K562 (cell line): Measurements from ENCODE around the gene DCTN2. TPM values are rescaled to one million over a fixed set of nuclear protein-coding genes. Genes with fewer than 3 reads are reported as not detected.

Source experiments
- CBX2 ChIP-seq: fragments of 200-600 bp; sonication (generic); IDR thresholded peaks from one replicate; pipeline ENCODE4 v1.6.1; 2012; ENCODE audit warnings: mild to moderate bottlenecking, low read length, inconsistent platforms; ENCODE audit not compliant: insufficient read depth, poor library complexity, severe bottlenecking
- DMBX1 ChIP-seq: fragments of 250-450 bp; sonication (Bioruptor Pico); IDR thresholded peaks from 2 replicates; pipeline ENCODE4 v1.8.0; 2022; ENCODE audit warnings: inconsistent platforms, mild to moderate bottlenecking, moderate library complexity, borderline replicate concordance
- FOXK2 ChIP-seq, 2 experiments: fragments of 450-650 bp; IDR thresholded peaks in 1 of 2; conservative IDR thresholded peaks in 1 of 2; 2 replicates each; pipeline ENCODE4 v1.6.1; 2016; ENCODE audit warnings: low read depth in 2 of 2, mild to moderate bottlenecking in 1 of 2
- FOXP1 ChIP-seq: sonication (generic); formaldehyde crosslinking; IDR thresholded peaks from 2 replicates; pipeline ENCODE4 v1.8.0; 2022; ENCODE audit warnings: mild to moderate bottlenecking, missing genetic modification reagents
- HNRNPK ChIP-seq: fragments of 200-400 bp; formaldehyde crosslinking; IDR thresholded peaks from one replicate; pipeline ENCODE4 v1.6.1; 2018; ENCODE audit warnings: mild to moderate bottlenecking, low read depth, low read length; ENCODE audit not compliant: poor library complexity, severe bottlenecking
- KAT7 ChIP-seq: sonication (generic); formaldehyde crosslinking; IDR thresholded peaks from 2 replicates; pipeline ENCODE4 v1.8.0; 2022; ENCODE audit warnings: missing genetic modification reagents, mild to moderate bottlenecking, borderline replicate concordance
- KDM2B ChIP-seq: fragments of 250-450 bp; sonication (Bioruptor Pico); IDR thresholded peaks from 2 replicates; pipeline ENCODE4 v1.8.0; 2021; ENCODE audit warnings: mild to moderate bottlenecking, moderate library complexity
- MTA3 ChIP-seq: fragments of 450-650 bp; formaldehyde crosslinking; IDR thresholded peaks from 2 replicates; pipeline ENCODE4 v1.6.1; 2017; ENCODE audit warnings: mild to moderate bottlenecking, borderline replicate concordance
- MYNN ChIP-seq, 2 experiments: sonication (generic); formaldehyde crosslinking in 1 of 2; IDR thresholded peaks; 2 replicates each; pipeline versions ENCODE4 v1.5.0 to v1.6.1; 2016 to 2020; ENCODE audit warnings: antibody characterized with exemption in 1 of 2, missing genetic modification reagents in 1 of 2
- NR2C2 ChIP-seq, 2 experiments: fragments of 200-800 bp in 1 of 2; sonication (Bioruptor generic) in 1 of 2; sonication (generic) in 1 of 2; formaldehyde crosslinking in 1 of 2; IDR thresholded peaks; 2 replicates each; pipeline versions ENCODE4 v1.6.1 to v1.8.0; 2016 to 2022; ENCODE audit warnings: mild to moderate bottlenecking in 1 of 2, missing compliant biosample characterization in 1 of 2, missing genetic modification characterization in 1 of 2, missing genetic modification reagents in 1 of 2
- PHF8 ChIP-seq: fragments of 200-600 bp; sonication (generic); IDR thresholded peaks from 2 replicates; pipeline ENCODE4 v1.6.1; 2012; ENCODE audit warnings: mixed run types, mild to moderate bottlenecking, inconsistent platforms, low read length, moderate library complexity, borderline replicate concordance
- POLR2B ChIP-seq: fragments of 450-650 bp; IDR thresholded peaks from 2 replicates; pipeline ENCODE4 v1.6.1; 2018; ENCODE audit warnings: low read depth; ENCODE audit not compliant: partially characterized antibody
- POLR2G ChIP-seq: fragments of 200-400 bp; formaldehyde crosslinking; IDR thresholded peaks from 2 replicates; pipeline ENCODE4 v1.6.1; 2017; ENCODE audit warnings: low read depth, mild to moderate bottlenecking, antibody characterized with exemption, low read length, moderate library complexity
- RB1 ChIP-seq: fragments of 450-650 bp; IDR thresholded peaks from 2 replicates; pipeline ENCODE4 v1.6.1; 2017; ENCODE audit warnings: low read depth, mild to moderate bottlenecking
- RBBP5 ChIP-seq: fragments of 200-600 bp; sonication (generic); IDR thresholded peaks from 2 replicates; pipeline ENCODE4 v1.6.1; 2012; ENCODE audit warnings: borderline replicate concordance, mild to moderate bottlenecking, low read length, control low read depth, inconsistent platforms; ENCODE audit not compliant: insufficient read depth, poor library complexity, severe bottlenecking
- RCOR1 ChIP-seq, 2 experiments: IDR thresholded peaks; 2 replicates each; pipeline ENCODE4 v1.6.1; 2012; ENCODE audit warnings: low read depth in 2 of 2, low read length in 2 of 2, borderline replicate concordance in 1 of 2, improper control_type of control experiment in 1 of 2
- SIRT6 ChIP-seq: IDR thresholded peaks from one replicate; pipeline ENCODE4 v1.6.1; 2012; ENCODE audit warnings: low read depth, mild to moderate bottlenecking, control low read depth, inconsistent platforms, low read length, moderate library complexity
- SIX5 ChIP-seq, 2 experiments: IDR thresholded peaks; 2 replicates each; pipeline ENCODE4 v1.6.1; 2011; ENCODE audit warnings: low read length in 2 of 2, borderline replicate concordance in 1 of 2, low read depth in 1 of 2, mild to moderate bottlenecking in 1 of 2, moderate library complexity in 1 of 2; ENCODE audit not compliant: insufficient read depth in 1 of 2
- SMARCA4 ChIP-seq: fragments of 450-650 bp; IDR thresholded peaks from 2 replicates; pipeline ENCODE4 v1.6.1; 2016
- SRSF3 ChIP-seq: fragments of 200-400 bp; formaldehyde crosslinking; IDR thresholded peaks from 2 replicates; pipeline ENCODE4 v1.6.1; 2016; ENCODE audit warnings: mild to moderate bottlenecking, low read length, moderate library complexity; ENCODE audit not compliant: insufficient read depth
- ZBTB1 ChIP-seq: sonication (generic); formaldehyde crosslinking; IDR thresholded peaks from 2 replicates; pipeline ENCODE4 v1.8.1; 2023; ENCODE audit warnings: missing genetic modification reagents, low read depth, mild to moderate bottlenecking, borderline replicate concordance
- ZNF263 ChIP-seq: sonication (generic); formaldehyde crosslinking; IDR thresholded peaks from 2 replicates; pipeline ENCODE4 v1.8.0; 2022; ENCODE audit warnings: mild to moderate bottlenecking, missing genetic modification reagents, borderline replicate concordance
- ZNF518B ChIP-seq: fragments of 250-450 bp; sonication (Bioruptor Pico); IDR thresholded peaks from 2 replicates; pipeline ENCODE4 v1.5.0; 2021; ENCODE audit warnings: mild to moderate bottlenecking, moderate library complexity
- ZSCAN29 ChIP-seq: fragments of 450-650 bp; IDR thresholded peaks from 2 replicates; pipeline ENCODE4 v1.6.1; 2017
- polyA plus RNA-seq, 8 experiments: library from polyadenylated mRNA; depleted of rRNA in 4 of 8; stranded (reverse) in 5 of 8; unstranded in 3 of 8; fragments of >200 nt; fragmentation: Nextera tagmentation in 2 of 8; fragmentation: Illumina TruSeq in 1 of 8; extraction: Ambion mirVana in 2 of 8; extraction: Trizol in 1 of 8; gene quantifications; 2 replicates each; pipeline versions ENCODE4 v1.2.1 to v1.2.3, GENCODE V29; 2011 to 2014; ENCODE audit warnings: inconsistent platforms in 1 of 8, missing spikeins in 1 of 8
- total RNA-seq, 7 experiments: library from RNA; depleted of rRNA in 6 of 7; stranded (reverse); fragments of >200 nt in 6 of 7; fragmentation: Illumina TruSeq in 2 of 7; extraction: Trizol in 2 of 7; gene quantifications; 2 replicates each; pipeline versions ENCODE4 v1.2.1 to v1.2.3, GENCODE V29; 2011 to 2021; ENCODE audit warnings: low replicate concordance in 1 of 7

The DCTN2 gene
- total and polyA plus RNA-seq, 9 of the 15 experiments (the other 6 are each of a cell fraction or from before 2014, with no cell fraction given) = 43.6 to 270 (median 125) TPM

GRCh38 chr12:57549909-57550640, 3.1 kb upstream of the DCTN2 start, which contains the start of gene KIF5A (continued):
- TF ChIP-seq FOXP1 (CRISPR knock-in tag) = peak; percentile 54; the same call in 1 of the 2 replicates
- no peak for TF ChIP-seq DMBX1 (CRISPR knock-in tag)
- no peak for TF ChIP-seq CBX2
- TF ChIP-seq PHF8 = peak; percentile 44; the same call in 1 of the 2 replicates
- TF ChIP-seq ZSCAN29 = no peak
- TF ChIP-seq SRSF3 = no peak
- no peak for TF ChIP-seq ZNF518B
- TF ChIP-seq FOXK2 (conservative IDR thresholded peaks at IDR 0.05 in 1 of 2, IDR thresholded peaks at IDR 0.05 in 1 of 2; ENCODE audit: low read depth in 2 of 2) = no peak
- TF ChIP-seq RB1 = peak; percentile 55; the same call in 1 of the 2 replicates
- no peak for TF ChIP-seq MYNN (IDR thresholded peaks at IDR 0.05)
- no peak for TF ChIP-seq MYNN (CRISPR knock-in tag; IDR thresholded peaks at IDR 0.05)
- TF ChIP-seq HNRNPK = no peak
- peak; percentile 42 for TF ChIP-seq RBBP5
- 0 out of 2 replicates have a peak, but pooled peaks have one; percentile 68 for TF ChIP-seq KDM2B (CRISPR knock-in tag)
- TF ChIP-seq SIX5 (IDR thresholded peaks at IDR 0.05; ENCODE audit: borderline replicate concordance in 1 of 2, insufficient read depth in 1 of 2, low read depth in 1 of 2, low read length in 2 of 2) = no peak
- TF ChIP-seq KAT7 (CRISPR knock-in tag) = peak; percentile 30; the same call in 1 of the 2 replicates
- peak; percentile 58; the same call in 1 of the 2 replicates for TF ChIP-seq SMARCA4
- peak in 1 of 2 experiments; percentile 57; a peak in 1 of 4 replicates for TF ChIP-seq RCOR1 (IDR thresholded peaks at IDR 0.05; ENCODE audit: borderline replicate concordance in 1 of 2, low read depth in 2 of 2, low read length in 2 of 2)
- 0 out of 2 replicates have a peak, but pooled peaks have one; percentile 27 for TF ChIP-seq ZNF263
- TF ChIP-seq POLR2B = peak; percentile 42
- TF ChIP-seq NR2C2 (CRISPR knock-in tag; IDR thresholded peaks at IDR 0.05) = no peak
- no peak for TF ChIP-seq NR2C2 (tag; IDR thresholded peaks at IDR 0.05)
- no peak for TF ChIP-seq SIRT6
- TF ChIP-seq MTA3 = peak; percentile 49; the same call in 1 of the 2 replicates
- TF ChIP-seq ZBTB1 (CRISPR knock-in tag) = peak; percentile 22; the same call in 1 of the 2 replicates
- peak; percentile 88 for TF ChIP-seq POLR2G
